Fibroblast of skin of left biceps (primary cell): Measurements from ENCODE around the gene CNTN1.
A peak's percentile ranks its signal among the peaks of the same experiment; 100 is the strongest.

Experiments
- DNase-seq, 2 experiments: peaks; one replicate each; pipeline ENCODE4 v3.0.0-alpha.2; 2013; ENCODE audit warnings: low read depth in 2 of 2

CNTN1 gene

GRCh38 chr12:40970320-40970907 is 278.2 kb downstream of the CNTN1 start:
- DNase-seq = no peak

DNA sequence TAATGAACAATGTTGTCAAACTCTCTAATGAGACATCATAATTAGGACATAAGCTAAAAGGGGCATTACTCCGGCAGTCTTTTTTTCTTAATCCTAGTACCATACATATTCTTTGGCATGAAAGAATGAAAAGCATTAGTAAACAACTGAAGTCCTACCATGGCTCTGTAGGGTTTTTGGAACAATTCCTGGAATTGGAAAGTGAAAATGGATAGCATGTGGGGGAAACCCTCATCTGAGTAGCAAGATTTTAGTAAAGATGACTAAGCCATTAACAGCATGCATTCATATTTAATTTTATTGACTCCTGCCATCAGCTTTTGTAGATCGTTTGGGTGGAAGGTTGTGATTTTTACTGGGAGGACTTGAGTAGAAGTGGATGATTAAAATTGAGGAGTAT is 279.7 kb downstream of the CNTN1 start:
- DNase-seq = peak; percentile 54 to 64

DNA sequence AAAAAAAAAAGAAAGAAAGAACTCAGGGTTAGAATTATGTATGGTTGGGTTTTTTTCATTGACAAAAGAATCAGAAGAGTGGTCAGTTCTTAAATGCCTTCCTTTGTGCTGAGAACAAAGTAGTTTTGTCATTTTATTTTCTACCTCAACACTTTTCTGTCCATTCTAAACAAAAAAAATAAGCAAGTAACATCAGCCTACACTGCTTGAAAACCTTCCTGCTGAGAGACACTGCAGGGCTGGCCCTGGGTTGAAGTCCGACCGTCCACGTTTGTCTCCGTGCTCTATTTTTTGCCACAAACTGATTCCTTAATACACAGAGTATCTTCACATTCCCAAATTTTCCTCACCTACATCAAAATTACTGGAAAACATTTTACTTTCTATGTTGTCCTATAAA is 284.3 kb downstream of the CNTN1 start:
- DNase-seq = no peak

- DNase-seq = no peak
These were observed 288.3 kb downstream of the CNTN1 start for GRCh38 chr12:40980427-40980961.

DNA sequence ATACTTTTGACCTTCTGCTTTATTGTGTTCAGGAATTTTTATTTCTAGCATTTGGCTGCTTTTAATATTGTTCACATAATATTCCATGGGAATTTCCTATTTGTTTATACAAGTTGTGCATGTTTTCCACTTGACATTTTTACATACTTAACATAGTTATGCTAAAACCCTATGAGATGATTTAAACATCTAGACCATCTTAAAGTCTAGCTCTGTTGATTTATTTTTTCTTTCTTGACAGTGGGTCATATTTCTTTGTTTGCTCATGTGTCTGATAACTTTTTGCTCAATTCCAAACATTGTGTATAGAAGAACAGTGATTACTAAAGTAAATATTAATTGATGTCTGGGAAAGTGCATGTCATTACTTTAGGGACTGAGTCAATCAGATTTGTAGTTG is 293.8 kb downstream of the CNTN1 start:
- DNase-seq = no peak

DNA sequence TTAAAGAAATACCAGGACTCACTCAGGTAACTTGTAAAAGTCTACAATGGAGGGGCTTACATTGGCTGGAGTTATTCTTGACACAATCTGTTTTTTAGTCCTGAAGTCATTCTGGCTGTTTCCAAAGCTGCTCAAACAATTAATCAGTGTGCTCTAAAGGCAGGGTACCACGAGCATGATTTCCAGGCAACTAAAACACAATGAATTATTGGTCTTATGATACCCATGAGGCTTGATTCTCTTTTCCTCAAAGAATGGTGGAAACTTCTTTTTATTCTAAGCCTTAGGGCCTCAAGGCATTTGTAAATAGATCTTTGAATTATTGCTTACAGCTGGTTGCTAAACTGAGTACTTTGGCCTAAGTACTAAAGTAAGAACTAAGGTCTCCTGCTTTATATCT is 296.1 kb downstream of the CNTN1 start:
- DNase-seq = no peak

DNA sequence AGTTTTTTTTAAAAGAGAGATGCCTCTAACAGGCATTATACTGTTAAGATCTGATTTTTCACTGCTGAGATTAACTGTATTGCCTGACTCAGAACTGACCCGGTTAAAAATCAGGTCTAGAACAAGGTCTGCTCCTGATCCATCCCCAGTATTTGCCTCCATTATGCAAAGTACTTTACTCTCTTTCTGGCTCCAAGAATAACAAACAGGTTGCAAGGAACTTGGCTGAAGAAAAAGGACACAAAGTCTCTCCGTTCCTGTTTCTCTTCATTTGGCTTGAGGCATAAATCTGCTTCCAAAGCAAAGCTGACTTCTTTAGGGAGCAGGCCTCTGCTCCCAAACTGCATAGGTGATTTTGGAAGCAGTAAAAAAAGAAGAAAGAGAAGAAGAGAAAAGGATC is 296.6 kb downstream of the CNTN1 start:
- DNase-seq = no peak

- DNase-seq = no peak
These were observed 297.5 kb downstream of the CNTN1 start for GRCh38 chr12:40989785-40990184.

- DNase-seq = no peak
These were observed 299.9 kb downstream of the CNTN1 start for GRCh38 chr12:40992158-40992557.

DNA sequence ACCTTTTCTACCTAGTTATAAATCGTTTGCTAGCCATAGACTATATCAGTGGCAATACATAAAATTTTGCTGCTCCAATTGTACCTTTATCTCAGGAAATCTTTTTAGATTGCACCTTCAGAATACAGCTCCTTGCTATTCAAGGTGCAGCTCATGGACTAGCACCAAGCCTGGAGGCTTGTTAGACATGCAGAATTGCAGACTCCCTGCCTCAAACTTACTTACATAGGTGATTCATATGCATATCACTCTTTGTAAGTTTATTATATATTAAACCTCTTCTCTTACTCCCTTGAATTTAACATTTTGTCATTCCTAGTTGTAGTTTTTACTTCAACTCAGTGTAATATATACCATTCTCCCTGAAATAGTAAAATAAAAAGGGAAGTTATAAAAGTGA is 300.4 kb downstream of the CNTN1 start:
- DNase-seq = no peak

DNA sequence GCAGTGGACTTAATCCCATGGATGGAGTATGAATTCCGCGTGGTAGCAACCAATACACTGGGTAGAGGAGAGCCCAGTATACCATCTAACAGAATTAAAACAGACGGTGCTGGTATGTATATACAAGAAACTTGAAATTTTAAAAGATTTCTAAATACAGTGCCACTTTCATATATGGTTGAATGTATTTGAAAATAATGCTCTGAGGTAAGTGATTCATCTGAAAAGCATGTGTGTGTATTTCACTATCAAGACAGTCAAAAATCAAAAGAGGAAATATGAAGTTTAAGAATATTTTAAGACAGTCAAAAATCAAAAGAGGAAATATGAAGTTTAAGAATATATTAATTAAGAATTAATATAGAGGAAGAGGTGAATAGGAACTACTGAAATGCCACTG is 300.9 kb downstream of the CNTN1 start:
- DNase-seq = no peak

- DNase-seq = no peak
These were observed 303.9 kb downstream of the CNTN1 start for GRCh38 chr12:40996091-40996490.

GRCh38 chr12:40999210-40999609 is 307.0 kb downstream of the CNTN1 start:
- no peak for DNase-seq

- DNase-seq = no peak
These were observed 316.2 kb downstream of the CNTN1 start for GRCh38 chr12:41008472-41008871.

GRCh38 chr12:41011939-41012338 is 319.7 kb downstream of the CNTN1 start:
- DNase-seq = no peak

- DNase-seq = no peak
These were observed 321.8 kb downstream of the CNTN1 start for GRCh38 chr12:41013881-41014642.

DNA sequence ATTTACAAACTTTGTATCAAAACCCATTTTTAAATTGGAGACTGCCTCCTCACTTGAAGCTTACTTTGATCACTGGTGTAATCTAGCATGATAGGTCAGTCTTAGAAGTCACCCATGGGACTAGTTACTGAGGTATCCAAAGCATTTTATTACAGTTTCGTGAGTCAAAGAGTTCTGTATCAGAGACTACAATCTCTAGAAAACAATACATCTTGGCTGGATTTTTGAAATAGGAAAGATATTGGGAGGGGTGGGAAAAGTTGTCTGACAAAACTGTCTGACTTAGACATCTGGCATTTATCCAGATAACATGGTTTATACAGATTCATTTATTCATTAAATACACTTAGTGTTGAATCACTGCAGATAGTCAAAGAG is 322.4 kb downstream of the CNTN1 start:
- peak; percentile 27 to 44 for DNase-seq

DNA sequence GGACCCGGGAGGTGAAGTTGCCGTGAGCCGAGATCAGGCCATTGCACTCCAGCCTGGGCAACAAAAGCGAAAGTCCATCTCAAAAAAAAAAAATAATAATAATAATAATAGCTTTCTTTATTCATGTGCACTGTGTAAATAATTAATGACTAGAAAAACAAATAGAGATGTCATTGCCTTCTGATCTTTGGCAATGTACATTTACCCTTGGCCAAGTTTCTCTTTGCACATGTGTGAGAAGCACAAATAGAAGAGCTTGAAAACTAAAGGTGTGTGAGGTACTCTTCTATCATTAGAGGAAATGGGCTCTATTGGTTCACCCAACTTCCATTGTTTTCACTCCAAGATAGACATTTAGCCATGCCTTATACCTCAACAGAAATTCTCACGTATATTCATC is 325.8 kb downstream of the CNTN1 start:
- DNase-seq = no peak

GRCh38 chr12:41019461-41019860 is 327.2 kb downstream of the CNTN1 start:
- no peak for DNase-seq

- DNase-seq = no peak
These were observed 331.6 kb downstream of the CNTN1 start for GRCh38 chr12:41023836-41024235.

DNA sequence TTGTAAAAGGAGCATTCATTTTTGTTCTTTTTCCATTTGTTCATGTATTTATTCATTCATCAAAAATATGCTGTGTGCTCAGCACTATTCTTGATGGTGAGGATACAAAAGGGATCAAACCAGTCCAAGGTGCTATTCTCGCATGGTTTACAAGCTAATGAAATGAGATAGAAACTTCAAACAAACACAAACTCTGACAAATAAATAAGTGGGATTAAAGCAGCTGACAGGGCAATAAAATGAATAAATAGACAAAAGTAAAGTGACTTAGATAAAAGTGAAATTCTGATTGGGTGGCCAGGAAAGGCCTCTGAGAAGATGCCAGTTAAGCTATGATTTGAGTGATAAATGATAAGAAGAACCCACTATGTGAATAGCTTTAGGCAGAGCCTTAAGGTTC is 333.9 kb downstream of the CNTN1 start:
- no peak for DNase-seq

- DNase-seq = no peak
These were observed 340.1 kb downstream of the CNTN1 start for GRCh38 chr12:41032386-41032785.

DNA sequence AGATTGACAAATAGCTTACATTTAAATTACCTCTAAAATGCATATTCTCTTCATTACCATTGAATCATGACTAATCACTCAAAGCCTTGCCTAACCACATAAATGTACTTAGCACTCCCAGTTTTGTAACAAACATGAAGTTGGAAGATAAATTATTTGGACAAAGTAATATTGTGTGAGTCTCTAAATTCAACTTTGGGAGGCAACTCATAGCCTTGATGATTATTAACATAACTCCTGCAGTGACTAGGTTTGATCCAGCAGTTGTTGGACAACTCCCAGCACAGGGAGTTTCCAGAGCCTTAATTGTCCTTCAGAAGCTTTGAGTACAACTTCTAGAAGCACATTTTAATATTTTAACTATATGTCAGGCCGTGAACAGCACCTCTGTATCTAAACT is 342.4 kb downstream of the CNTN1 start:
- no peak for DNase-seq

DNA sequence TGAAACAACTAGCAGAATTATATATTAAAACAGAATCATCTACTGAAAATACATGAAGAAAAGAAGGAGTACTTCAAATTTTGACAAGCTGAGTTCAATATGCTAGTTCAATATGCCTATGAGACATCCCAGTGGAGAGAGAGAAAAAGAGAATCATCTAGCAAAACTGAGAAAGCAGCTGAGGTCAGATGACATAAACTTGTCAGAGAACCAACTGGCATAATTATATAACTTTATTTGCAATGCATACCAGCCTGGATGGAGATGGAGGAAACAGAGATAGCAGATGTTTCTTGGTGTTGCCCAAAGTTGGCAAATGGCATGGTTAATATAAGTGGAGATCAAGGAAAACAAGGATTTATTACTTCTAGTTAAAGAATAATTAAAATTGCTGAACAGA is 347.2 kb downstream of the CNTN1 start:
- DNase-seq = no peak
